HPDE6-E6E7 (cell line): Measurements from ENCODE around the gene SACM1L.
"Not testable (repeated sequence)": the region's sequence is repeated elsewhere in the genome, so short reads cannot be mapped to it uniquely, and the experiment has no call there.

Experiments
- DNase-seq: peaks from one replicate; pipeline ENCODE4 v3.0.0; 2011; ENCODE audit warnings: missing footprints; ENCODE audit errors: extremely low spot score

Gene SACM1L

GRCh38 chr3:45693941-45694521, 4.8 kb downstream of the SACM1L start:
- DNase-seq = no peak

- not testable (repeated sequence) for DNase-seq
Measured at GRCh38 chr3:45695166-45695565, 6.0 kb downstream of the SACM1L start.

GRCh38 chr3:45700570-45701073, 11.4 kb downstream of the SACM1L start:
- DNase-seq = no peak

- no peak for DNase-seq
Measured at GRCh38 chr3:45701172-45701867, 12.1 kb downstream of the SACM1L start.

GRCh38 chr3:45704301-45704943, 15.2 kb downstream of the SACM1L start:
- no peak for DNase-seq

GRCh38 chr3:45705839-45706808, 16.9 kb downstream of the SACM1L start:
- no peak for DNase-seq

GRCh38 chr3:45711931-45712330, 22.7 kb downstream of the SACM1L start:
- DNase-seq = no peak

GRCh38 chr3:45712434-45713110, 23.4 kb downstream of the SACM1L start:
- no peak for DNase-seq

- DNase-seq = no peak
Measured at GRCh38 chr3:45715945-45716344, 26.7 kb downstream of the SACM1L start.

- no peak for DNase-seq
Measured at GRCh38 chr3:45716790-45717336, 27.7 kb downstream of the SACM1L start.

GRCh38 chr3:45719655-45720487, 30.7 kb downstream of the SACM1L start:
- DNase-seq = no peak

GRCh38 chr3:45724911-45725310, 35.7 kb downstream of the SACM1L start:
- no peak for DNase-seq

- no peak for DNase-seq
Measured at GRCh38 chr3:45729614-45730013, 40.4 kb downstream of the SACM1L start.

- no peak for DNase-seq
Measured at GRCh38 chr3:45730409-45731154, 41.4 kb downstream of the SACM1L start.

- no peak for DNase-seq
Measured at GRCh38 chr3:45736707-45737106, 47.5 kb downstream of the SACM1L start.

- no peak for DNase-seq
Measured at GRCh38 chr3:45737234-45737633, 48.0 kb downstream of the SACM1L start.

GRCh38 chr3:45739991-45740390, 50.8 kb downstream of the SACM1L start:
- no peak for DNase-seq

- no peak for DNase-seq
Measured at GRCh38 chr3:45741247-45741646, 52.1 kb downstream of the SACM1L start.

GRCh38 chr3:45741742-45742460, 52.7 kb downstream of the SACM1L start:
- no peak for DNase-seq
